IPS DF 4.7 (cell line): ENCODE data around the gene SLC32A1.

Experiments
- DNase-seq: peaks from one replicate; pipeline ENCODE4 v3.0.0-alpha.2; 2013; ENCODE audit warnings: low spot score; ENCODE audit errors: extremely low read depth

Gene SLC32A1

GRCh38 chr20:38723848-38724625 lies at the start of gene SLC32A1:
SLC32A1 (plus strand) TSS chr20:38724486; CDS start chr20:38724725, 239 bp downstream.
- no peak for DNase-seq

- DNase-seq, result no peak
Observed at GRCh38 chr20:38674765-38675133, 49.5 kb upstream of the SLC32A1 start.

- no peak for DNase-seq
Observed at GRCh38 chr20:38676576-38676975, 47.7 kb upstream of the SLC32A1 start.

- DNase-seq, result no peak
Observed at GRCh38 chr20:38680500-38681306, 43.6 kb upstream of the SLC32A1 start.

- no peak for DNase-seq
Observed at GRCh38 chr20:38685271-38685670, 39.0 kb upstream of the SLC32A1 start.

- DNase-seq, result no peak
Observed at GRCh38 chr20:38685853-38686473, 38.3 kb upstream of the SLC32A1 start.

GRCh38 chr20:38692436-38693411 lies 31.6 kb upstream of the SLC32A1 start:
- no peak for DNase-seq

GRCh38 chr20:38697306-38697705 lies 27.0 kb upstream of the SLC32A1 start:
- DNase-seq, result no peak

GRCh38 chr20:38698541-38698940 lies 25.7 kb upstream of the SLC32A1 start:
- no peak for DNase-seq

- DNase-seq, result no peak
Observed at GRCh38 chr20:38700141-38700540, 24.1 kb upstream of the SLC32A1 start.

GRCh38 chr20:38700926-38701325 lies 23.4 kb upstream of the SLC32A1 start:
- DNase-seq, result no peak

- no peak for DNase-seq
Observed at GRCh38 chr20:38703526-38703925, 20.8 kb upstream of the SLC32A1 start.

GRCh38 chr20:38704136-38704535 lies 20.1 kb upstream of the SLC32A1 start:
- DNase-seq, result no peak

- no peak for DNase-seq
Observed at GRCh38 chr20:38706509-38706908, 17.8 kb upstream of the SLC32A1 start.

- no peak for DNase-seq
Observed at GRCh38 chr20:38714308-38714707, 10.0 kb upstream of the SLC32A1 start.

GRCh38 chr20:38715646-38716045 lies 8.6 kb upstream of the SLC32A1 start:
- DNase-seq, result no peak

GRCh38 chr20:38722683-38723016 lies 1.6 kb upstream of the SLC32A1 start:
- DNase-seq, result no peak

GRCh38 chr20:38723017-38723847 lies 1.1 kb upstream of the SLC32A1 start:
- DNase-seq, result no peak

GRCh38 chr20:38724626-38725147 lies 401 bp downstream of the SLC32A1 start:
- DNase-seq, result no peak
